Loucy (cell line): ENCODE results near the gene PSME3.

Source experiments
- H2AFZ ChIP-seq: fragments of 200-600 bp; sonication (generic); 2 replicates; pipeline ENCODE4 v1.6.0; 2016; ENCODE audit warnings: antibody characterized with exemption, mild to moderate bottlenecking, low read length, moderate library complexity
- H3F3A ChIP-seq: fragments of 200-600 bp; 2 replicates; pipeline ENCODE4 v1.6.0; 2016; ENCODE audit warnings: antibody characterized with exemption, low read depth, mild to moderate bottlenecking
- H3K27me3 ChIP-seq: fragments of 200-600 bp; sonication (generic); 2 replicates; pipeline ENCODE4 v1.6.1; 2014; ENCODE audit warnings: low read length, mild to moderate bottlenecking; ENCODE audit not compliant: insufficient read depth, poor library complexity, severe bottlenecking
- H3K36me3 ChIP-seq: fragments of 200-600 bp; sonication (generic); 2 replicates; pipeline ENCODE4 v1.6.1; 2016; ENCODE audit warnings: low read length; ENCODE audit not compliant: insufficient read depth
- H3K4me1 ChIP-seq: fragments of 200-600 bp; sonication (generic); 2 replicates; pipeline ENCODE4 v1.5.1; 2014; ENCODE audit warnings: low read length, mild to moderate bottlenecking; ENCODE audit not compliant: insufficient read depth, poor library complexity, severe bottlenecking
- H3K4me2 ChIP-seq: fragments of 200-600 bp; sonication (generic); 2 replicates; pipeline ENCODE4 v1.6.0; 2014; ENCODE audit warnings: antibody characterized with exemption, low read length, low read depth, mild to moderate bottlenecking; ENCODE audit not compliant: poor library complexity, severe bottlenecking
- H3K4me3 ChIP-seq: fragments of 200-600 bp; sonication (generic); 2 replicates; pipeline ENCODE4 v1.5.1; 2014; ENCODE audit warnings: low read length, mild to moderate bottlenecking, mixed read lengths; ENCODE audit not compliant: poor library complexity, severe bottlenecking
- H3K79me2 ChIP-seq: fragments of 200-600 bp; sonication (generic); 2 replicates; pipeline ENCODE4 v1.6.1; 2014; ENCODE audit warnings: low read length; ENCODE audit not compliant: insufficient read depth
- H3K9ac ChIP-seq: fragments of 200-600 bp; sonication (generic); 2 replicates; pipeline ENCODE4 v1.6.0; 2014; ENCODE audit warnings: mild to moderate bottlenecking, low read depth, low read length, moderate library complexity; ENCODE audit not compliant: poor library complexity, severe bottlenecking
- H3K9me2 ChIP-seq: fragments of 200-600 bp; sonication (generic); replicated peaks from 2 replicates; pipeline ENCODE4 v1.6.1; 2016; ENCODE audit warnings: low read depth, low read length, mixed read lengths
- H3K9me3 ChIP-seq: fragments of 200-600 bp; sonication (generic); 2 replicates; pipeline ENCODE4 v1.6.1; 2014; ENCODE audit warnings: mild to moderate bottlenecking, antibody characterized with exemption, low read length, low read depth; ENCODE audit not compliant: insufficient read depth
- H4K20me1 ChIP-seq: fragments of 200-600 bp; sonication (generic); 2 replicates; pipeline ENCODE4 v1.6.0; 2014; ENCODE audit warnings: antibody characterized with exemption, low read length, mild to moderate bottlenecking; ENCODE audit not compliant: insufficient read depth, poor library complexity, severe bottlenecking
- CTCF ChIP-seq: fragments of 200-600 bp; sonication (generic); conservative IDR thresholded peaks from 2 replicates; pipeline ENCODE4 v1.5.1; 2014; ENCODE audit warnings: mild to moderate bottlenecking, antibody characterized with exemption, low read length
- EZH2phosphoT487 ChIP-seq: fragments of 200-600 bp; IDR thresholded peaks from 2 replicates; pipeline ENCODE4 v1.6.1; 2018; ENCODE audit warnings: antibody characterized with exemption, mild to moderate bottlenecking, moderate library complexity, borderline replicate concordance

The PSME3 gene

GRCh38 chr17:42817866-42818265 lies 15.3 kb upstream of the PSME3 start:
- Histone ChIP-seq H4K20me1 (peaks cover 4% of the 10 kb centered on the region), H3K4me2 (no peak overlapping the region), H3F3A (no peaks in the 10 kb centered on the region), H3K9ac (no peak overlapping the region), H3K9me3 (no peaks in the 10 kb centered on the region), H3K79me2 (peaks cover 9% of the 10 kb centered on the region; the same call in 1 of the 2 replicates), H3K4me3 (no peak overlapping the region), H2AFZ (no peak overlapping the region), H3K27me3 (no peaks in the 10 kb centered on the region), H3K4me1 (peaks cover 5% of the 10 kb centered on the region), H3K9me2 (no peaks in the 10 kb centered on the region), H3K36me3 (peaks cover 58% of the 10 kb centered on the region; the same call in 1 of the 2 replicates)
- TF ChIP-seq EZH2phosphoT487 (no peak), CTCF (no peak)

GRCh38 chr17:42818379-42818778 lies 14.8 kb upstream of the PSME3 start:
- TF ChIP-seq EZH2phosphoT487 (no peak), CTCF (no peak)
- Histone ChIP-seq H3K4me2 (no peak overlapping the region), H3K79me2 (peaks cover 14% of the 10 kb centered on the region), H3K4me1 (peaks cover 7% of the 10 kb centered on the region), H3K36me3 (peaks cover 57% of the 10 kb centered on the region; the same call in 1 of the 2 replicates), H3K9me2 (no peaks in the 10 kb centered on the region), H3K9me3 (no peaks in the 10 kb centered on the region), H3K9ac (no peak overlapping the region), H3F3A (no peaks in the 10 kb centered on the region), H2AFZ (no peak overlapping the region), H3K4me3 (no peak overlapping the region), H4K20me1 (peaks cover 4% of the 10 kb centered on the region), H3K27me3 (no peaks in the 10 kb centered on the region)

GRCh38 chr17:42819939-42820535 lies 13.2 kb upstream of the PSME3 start:
- Histone ChIP-seq H3K9me2 (no peaks in the 10 kb centered on the region), H3K9ac (no peak overlapping the region), H3K4me3 (no peak overlapping the region), H4K20me1 (peaks cover 7% of the 10 kb centered on the region), H2AFZ (no peak overlapping the region), H3F3A (no peaks in the 10 kb centered on the region), H3K79me2 (peaks cover 21% of the 10 kb centered on the region), H3K27me3 (no peaks in the 10 kb centered on the region), H3K9me3 (no peaks in the 10 kb centered on the region), H3K4me1 (peaks cover 10% of the 10 kb centered on the region), H3K4me2 (no peak overlapping the region), H3K36me3 (peaks cover 42% of the 10 kb centered on the region; the same call in 1 of the 2 replicates)
- peak; percentile 96 for TF ChIP-seq CTCF
- no peak for TF ChIP-seq EZH2phosphoT487
